Measurements from ENCODE around the gene BCL2L12.

GRCh38 chr19:49699364-49699763 lies 33.6 kb downstream of the BCL2L12 start:
- TF ChIP-seq, protein P1, sequence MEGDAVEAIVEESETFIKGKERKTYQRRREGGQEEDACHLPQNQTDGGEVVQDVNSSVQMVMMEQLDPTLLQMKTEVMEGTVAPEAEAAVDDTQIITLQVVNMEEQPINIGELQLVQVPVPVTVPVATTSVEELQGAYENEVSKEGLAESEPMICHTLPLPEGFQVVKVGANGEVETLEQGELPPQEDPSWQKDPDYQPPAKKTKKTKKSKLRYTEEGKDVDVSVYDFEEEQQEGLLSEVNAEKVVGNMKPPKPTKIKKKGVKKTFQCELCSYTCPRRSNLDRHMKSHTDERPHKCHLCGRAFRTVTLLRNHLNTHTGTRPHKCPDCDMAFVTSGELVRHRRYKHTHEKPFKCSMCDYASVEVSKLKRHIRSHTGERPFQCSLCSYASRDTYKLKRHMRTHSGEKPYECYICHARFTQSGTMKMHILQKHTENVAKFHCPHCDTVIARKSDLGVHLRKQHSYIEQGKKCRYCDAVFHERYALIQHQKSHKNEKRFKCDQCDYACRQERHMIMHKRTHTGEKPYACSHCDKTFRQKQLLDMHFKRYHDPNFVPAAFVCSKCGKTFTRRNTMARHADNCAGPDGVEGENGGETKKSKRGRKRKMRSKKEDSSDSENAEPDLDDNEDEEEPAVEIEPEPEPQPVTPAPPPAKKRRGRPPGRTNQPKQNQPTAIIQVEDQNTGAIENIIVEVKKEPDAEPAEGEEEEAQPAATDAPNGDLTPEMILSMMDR (conservative IDR thresholded peaks at IDR 0.05 in 1 of 2, IDR thresholded peaks at IDR 0.05 in 1 of 2; ENCODE audit: extremely low read depth in 1 of 2, insufficient read depth in 1 of 2, low read depth in 1 of 2, low read length in 2 of 2), result no peak
- TF ChIP-seq EZH2 (IDR thresholded peaks at IDR 0.05; ENCODE audit: borderline replicate concordance, low read length), result no peak
